Sigmoid colon (tissue), 7 donors: Measurements from ENCODE around the gene NIPAL1. TPM values are rescaled to one million over a fixed set of nuclear protein-coding genes. Genes with fewer than 3 reads are reported as not detected.

Experiments
- DNase-seq: peaks from one replicate; pipeline ENCODE4 v3.0.0-alpha.2; 2019
- H3K27ac ChIP-seq, 4 donors: fragments of 200-600 bp; sonication (generic); one replicate each; pipeline ENCODE4 v1.5.1; 2016 to 2019; ENCODE audit warnings: mild to moderate bottlenecking in 1 of 4
- H3K27me3 ChIP-seq, 3 donors: fragments of 200-600 bp; sonication (generic); one replicate each; pipeline ENCODE4 v1.5.1; 2019; ENCODE audit warnings: mild to moderate bottlenecking in 1 of 3
- H3K36me3 ChIP-seq, 4 donors: fragments of 200-600 bp; sonication (generic); one replicate each; pipeline ENCODE4 v1.5.1; 2016 to 2019
- H3K4me1 ChIP-seq, 4 donors: fragments of 200-600 bp; sonication (generic); one replicate each; pipeline ENCODE4 v1.5.1; 2017 to 2019
- H3K4me3 ChIP-seq, 4 donors: fragments of 200-600 bp; sonication (generic); one replicate each; pipeline ENCODE4 v1.5.1; 2017 to 2019; ENCODE audit warnings: mild to moderate bottlenecking in 2 of 4, moderate library complexity in 1 of 4
- H3K9me3 ChIP-seq, 4 donors: fragments of 200-600 bp in 3 of 4; sonication (generic) in 3 of 4; one replicate each; pipeline versions ENCODE4 v1.5.1 to v1.6.1; 2013 to 2019
- CTCF ChIP-seq, 4 experiments: fragments of 450-650 bp in 3 of 4; fragments of 200-600 bp in 1 of 4; IDR thresholded peaks; one replicate each; pipeline ENCODE4 v1.5.1; 2016 to 2019; ENCODE audit warnings: antibody characterized with exemption in 4 of 4, mild to moderate bottlenecking in 3 of 4, moderate library complexity in 2 of 4
- EP300 ChIP-seq, 4 donors: sonication (generic); formaldehyde crosslinking; IDR thresholded peaks; one replicate each; pipeline ENCODE4 v1.6.1; 2017; ENCODE audit warnings: antibody characterized with exemption in 4 of 4
- POLR2A ChIP-seq, 2 donors: fragments of 450-650 bp; IDR thresholded peaks; one replicate each; pipeline ENCODE4 v1.6.1; 2016; ENCODE audit warnings: antibody characterized with exemption in 2 of 2, mild to moderate bottlenecking in 2 of 2, moderate library complexity in 2 of 2
- POLR2AphosphoS5 ChIP-seq, 4 donors: sonication (generic); formaldehyde crosslinking; IDR thresholded peaks; one replicate each; pipeline ENCODE4 v1.6.1; 2017; ENCODE audit warnings: antibody characterized with exemption in 4 of 4
- WGBS, 2 donors: extraction: QIAGEN DNeasy Blood & Tissue Kit; methylation state at CpG; one replicate each; pipeline ENCODE4 v1.1.7; 2013; 5-methylcytosine and 5-hydroxymethylcytosine counted together
- intact Hi-C: fragments of 100-400 bp; cut with DNase I; formaldehyde crosslinking; loops from one replicate; pipeline ENCODE4 v1.15.1; 2023
- polyA plus RNA-seq, 3 donors: library from polyadenylated mRNA; stranded (reverse); fragments of 200-250 nt; gene quantifications; one replicate each; pipeline ENCODE4 v1.2.3, GENCODE V29; 2013
- total RNA-seq, 4 donors: library from RNA; depleted of rRNA; stranded (reverse); fragments of >200 nt; gene quantifications; one replicate each; pipeline ENCODE4 v1.1.0, GENCODE V29; 2016
- donor health status: healthy with polysubstance abuse.
- donor health status: Bipolar disorder and iron deficiency.
- donor health status: healthy.

Gene NIPAL1
- total and polyA plus RNA-seq, 7 donors = 0.33 to 8.6 (median 3.3) TPM; not detected in 1

- TF ChIP-seq POLR2A (IDR thresholded peaks at IDR 0.05) (no peak), EP300 (IDR thresholded peaks at IDR 0.05) (no peak), CTCF (IDR thresholded peaks at IDR 0.05) (no peak), POLR2AphosphoS5 (IDR thresholded peaks at IDR 0.05) (no peak)
- WGBS, 2 donors = 65 to 77% methylated on average over 2 of the region's 2 CpGs
- intact Hi-C loops = no loop called here
These were observed 12.1 kb downstream of the NIPAL1 start for GRCh38 chr4:48028696-48029095.

DNA sequence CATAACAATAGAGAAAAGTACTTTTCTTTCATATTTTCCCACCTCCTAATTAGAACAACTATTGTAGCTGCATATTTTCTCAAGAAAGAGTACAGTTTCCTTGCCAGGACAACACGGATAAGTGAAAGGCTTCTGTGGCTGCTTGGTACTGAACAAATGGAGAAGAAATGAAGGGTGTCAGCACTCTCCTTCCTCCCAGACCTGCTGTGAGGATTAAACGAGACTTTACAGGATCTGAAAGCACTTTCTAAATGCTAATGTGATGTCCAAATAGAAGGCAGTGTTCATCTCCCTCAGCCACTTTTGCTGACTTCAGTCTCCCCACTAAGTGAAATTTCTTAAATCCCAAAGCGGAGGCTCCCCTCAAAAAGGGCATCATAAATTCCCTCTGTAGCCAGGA is 13.9 kb downstream of the NIPAL1 start:
- no peaks in the 10 kb centered on the region for H3K27me3 ChIP-seq
- TF ChIP-seq EP300 (IDR thresholded peaks at IDR 0.05) (no peak), POLR2A (IDR thresholded peaks at IDR 0.05) (no peak), CTCF (IDR thresholded peaks at IDR 0.05) (no peak), POLR2AphosphoS5 (IDR thresholded peaks at IDR 0.05) (no peak)
- DNase-seq = no peak
- no peak overlapping the region for H3K4me3 ChIP-seq
- WGBS, 2 donors = 66 to 81% methylated on average over 3 of the region's 3 CpGs
- no peak overlapping the region for H3K27ac ChIP-seq
- peaks cover 0 to 6% (median 4%) of the 10 kb centered on the region in 4 donors for H3K4me1 ChIP-seq
- intact Hi-C loops = no loop called here
- no peaks in the 10 kb centered on the region for H3K36me3 ChIP-seq
- no peaks in the 10 kb centered on the region for H3K9me3 ChIP-seq

More at GRCh38 chr4:48028696-48029095, 12.1 kb downstream of the NIPAL1 start:
- Histone ChIP-seq H3K27ac (no peak overlapping the region), H3K27me3 (no peaks in the 10 kb centered on the region), H3K36me3 (no peaks in the 10 kb centered on the region), H3K9me3 (no peaks in the 10 kb centered on the region), H3K4me3 (no peak overlapping the region), H3K4me1 (peaks cover 0 to 6% (median 4%) of the 10 kb centered on the region in 4 donors)
- DNase-seq = no peak

DNA sequence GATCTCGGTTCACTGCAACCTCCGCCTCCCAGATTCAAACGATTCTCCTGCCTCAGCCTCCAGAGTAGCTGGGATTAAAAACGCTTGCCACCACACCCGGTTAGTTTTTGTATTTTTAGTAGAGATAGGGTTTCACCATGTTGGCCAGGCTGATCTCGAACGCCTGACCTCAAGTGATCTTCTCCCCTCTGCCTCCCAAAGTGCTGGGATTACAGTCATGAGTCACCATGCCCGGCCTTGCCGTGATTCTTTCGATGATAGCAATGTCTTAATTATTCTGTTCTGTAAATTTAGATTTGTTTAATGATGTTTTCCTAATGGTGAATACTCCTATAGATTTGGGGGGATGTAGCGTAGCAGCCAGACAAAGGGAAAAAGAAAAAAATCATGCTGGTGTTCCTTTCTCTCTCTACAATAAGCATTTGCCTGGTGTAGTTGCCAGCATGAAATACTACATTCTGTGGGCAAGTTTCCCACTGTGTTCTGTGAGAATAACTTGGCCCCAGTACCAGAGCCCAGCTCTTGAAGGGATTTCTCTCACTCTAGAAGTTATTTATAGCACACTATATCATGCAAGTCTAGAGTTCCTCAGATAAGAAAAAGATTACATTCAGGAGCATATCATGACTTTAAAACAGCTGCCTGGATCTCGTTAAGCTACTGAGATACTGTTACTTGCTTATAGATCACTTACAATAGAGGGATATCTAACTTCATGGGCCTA is 15.4 kb downstream of the NIPAL1 start:
- WGBS, 2 donors = 64 to 80% methylated on average over 12 of the region's 12 CpGs
- H3K27me3 ChIP-seq = no peaks in the 10 kb centered on the region
- H3K9me3 ChIP-seq = no peaks in the 10 kb centered on the region
- no peak overlapping the region for H3K27ac ChIP-seq
- DNase-seq = no peak
- no peak overlapping the region for H3K4me3 ChIP-seq
- H3K36me3 ChIP-seq = no peaks in the 10 kb centered on the region
- intact Hi-C loops = no loop called here
- peaks cover 0 to 6% (median 4%) of the 10 kb centered on the region in 4 donors for H3K4me1 ChIP-seq
- TF ChIP-seq POLR2AphosphoS5 (IDR thresholded peaks at IDR 0.05) (no peak), POLR2A (IDR thresholded peaks at IDR 0.05) (no peak), EP300 (IDR thresholded peaks at IDR 0.05) (no peak), CTCF (IDR thresholded peaks at IDR 0.05) (no peak)

DNA sequence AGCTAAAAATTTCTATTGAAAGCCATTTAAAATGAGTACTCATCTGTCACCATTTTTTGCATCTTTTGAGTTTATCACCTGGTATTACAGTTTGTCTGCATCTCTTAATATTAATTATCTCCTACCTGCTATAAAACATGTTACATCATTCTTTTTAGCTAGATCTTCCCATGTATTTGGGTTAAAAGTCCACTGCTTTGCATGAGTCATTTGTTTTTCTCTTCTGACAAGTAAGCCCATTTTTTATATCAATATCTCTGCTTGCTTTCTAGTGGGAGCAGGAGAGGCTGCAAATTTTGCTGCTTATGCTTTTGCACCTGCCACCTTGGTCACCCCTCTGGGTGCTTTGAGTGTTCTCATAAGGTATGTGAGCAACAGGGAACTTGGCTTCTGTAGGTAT is 16.1 kb downstream of the NIPAL1 start:
- Histone ChIP-seq H3K9me3 (no peaks in the 10 kb centered on the region), H3K36me3 (no peaks in the 10 kb centered on the region), H3K27ac (no peak overlapping the region), H3K4me3 (no peak overlapping the region), H3K27me3 (no peaks in the 10 kb centered on the region), H3K4me1 (peaks cover 0 to 6% (median 4%) of the 10 kb centered on the region in 4 donors)
- TF ChIP-seq EP300 (IDR thresholded peaks at IDR 0.05) = no peak
- no peak for TF ChIP-seq POLR2A (IDR thresholded peaks at IDR 0.05)
- no peak for TF ChIP-seq CTCF (IDR thresholded peaks at IDR 0.05)
- no peak for TF ChIP-seq POLR2AphosphoS5 (IDR thresholded peaks at IDR 0.05)
- no peak for DNase-seq
- intact Hi-C loops = no loop called here

DNA sequence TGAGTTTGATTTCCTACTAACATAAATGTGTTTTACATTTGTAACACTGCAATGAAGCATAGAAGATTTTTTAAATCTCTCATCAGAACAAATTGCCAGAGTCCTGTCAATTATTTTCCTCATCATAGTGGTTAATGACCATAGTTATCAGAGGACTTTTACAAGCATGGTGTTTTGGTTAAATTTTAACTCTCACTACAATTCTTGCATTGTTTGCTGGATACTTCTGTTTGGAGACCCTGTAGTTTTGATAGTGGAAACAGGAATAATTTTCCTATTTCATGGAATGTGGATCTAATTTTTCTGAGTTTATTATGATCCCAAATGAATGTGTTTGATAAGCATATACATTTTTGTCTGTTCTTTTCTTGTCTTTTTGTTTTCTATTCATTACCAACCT is 16.8 kb downstream of the NIPAL1 start:
- Histone ChIP-seq H3K27me3 (no peaks in the 10 kb centered on the region), H3K4me1 (peaks cover 0 to 6% (median 4%) of the 10 kb centered on the region in 4 donors), H3K9me3 (no peaks in the 10 kb centered on the region), H3K27ac (no peak overlapping the region), H3K4me3 (no peak overlapping the region), H3K36me3 (no peaks in the 10 kb centered on the region)
- DNase-seq = no peak
- intact Hi-C loops = no loop called here
- no peak for TF ChIP-seq POLR2A (IDR thresholded peaks at IDR 0.05)
- no peak for TF ChIP-seq CTCF (IDR thresholded peaks at IDR 0.05)
- no peak for TF ChIP-seq POLR2AphosphoS5 (IDR thresholded peaks at IDR 0.05)
- no peak for TF ChIP-seq EP300 (IDR thresholded peaks at IDR 0.05)
